ACHN (cell line): ENCODE data around the gene MARCHF10.

Source experiments
- DNase-seq: peaks from one replicate; pipeline ENCODE4 v3.0.0-alpha.2; 2015
- in situ Hi-C: cut with HindIII; loops from 2 replicates; pipeline ENCODE4 v1.10.0; 2017; ENCODE audit warnings: low sequenced_read_pairs, low pct_ligation_motif_present, low pct_unique_long_range_greater_than_20kb

Gene MARCHF10

GRCh38 chr17:62660629-62661118 is 147.4 kb downstream of the MARCHF10 start:
- in situ Hi-C loops = no loop called here
- no peak for DNase-seq

GRCh38 chr17:62658136-62658920 is 149.8 kb downstream of the MARCHF10 start:
- DNase-seq = no peak
- in situ Hi-C loops = no loop called here

- no peak for DNase-seq
- in situ Hi-C loops = no loop called here
These were observed 150.4 kb downstream of the MARCHF10 start for GRCh38 chr17:62657690-62658089.

GRCh38 chr17:62657145-62657665 is 150.9 kb downstream of the MARCHF10 start:
- no peak for DNase-seq
- in situ Hi-C loops = no loop called here

- in situ Hi-C loops = no loop called here
- no peak for DNase-seq
These were observed 151.7 kb downstream of the MARCHF10 start for GRCh38 chr17:62656446-62656845.

GRCh38 chr17:62655656-62656055 is 152.5 kb downstream of the MARCHF10 start:
- in situ Hi-C loops = no loop called here
- no peak for DNase-seq

GRCh38 chr17:62653826-62654761 is 154.0 kb downstream of the MARCHF10 start:
- in situ Hi-C loops = no loop called here

GRCh38 chr17:62653002-62653825 is 154.9 kb downstream of the MARCHF10 start:
- peak; percentile 52 for DNase-seq
- in situ Hi-C loops = no loop called here

More at GRCh38 chr17:62653826-62654761, 154.0 kb downstream of the MARCHF10 start:
- no peak for DNase-seq

GRCh38 chr17:62652251-62653001 is 155.7 kb downstream of the MARCHF10 start:
- in situ Hi-C loops = no loop called here
- peak; percentile 67 for DNase-seq
